ENCODE measurements around the gene LZTFL1. TPM values are rescaled to one million over a fixed set of nuclear protein-coding genes. Genes with fewer than 3 reads are reported as not detected.

Gene LZTFL1
- total RNA-seq, 4 donors from 2014 or later = 12.6 to 30.9 (median 23.3) TPM

- H3K9me3 ChIP-seq = no peaks in the 10 kb centered on the region
- H3K36me3 ChIP-seq = no peaks in the 10 kb centered on the region
- no peak overlapping the region for H3K27ac ChIP-seq
- no peak for ATAC-seq
- TF ChIP-seq CTCF (IDR thresholded peaks at IDR 0.05) (no peak), EP300 (IDR thresholded peaks at IDR 0.05) (no peak), POLR2AphosphoS5 (IDR thresholded peaks at IDR 0.05) (no peak), POLR2A (IDR thresholded peaks at IDR 0.05) (no peak)
- WGBS, 2 donors (ENCODE audit: low coverage in 1 of 2) = 87% methylated on average over 6 of the region's 8 CpGs; no CpG with 5 or more reads in 1 of the 2 donors
- no peak overlapping the region for H3K4me3 ChIP-seq
- H3K27me3 ChIP-seq = peaks cover 3% of the 10 kb centered on the region
- H3K4me1 ChIP-seq = no peaks in the 10 kb centered on the region
These were observed 64.7 kb downstream of the LZTFL1 start for GRCh38 chr3:45777111-45777745.

GRCh38 chr3:45776611-45777010, 65.3 kb downstream of the LZTFL1 start:
- Histone ChIP-seq H3K36me3 (no peaks in the 10 kb centered on the region), H3K27me3 (peaks cover 3% of the 10 kb centered on the region), H3K9me3 (no peaks in the 10 kb centered on the region), H3K4me1 (no peaks in the 10 kb centered on the region), H3K4me3 (no peak overlapping the region), H3K27ac (no peak overlapping the region)
- 59 to 60% methylated on average over 1 to 8 of the region's 8 CpGs for WGBS, 2 donors (ENCODE audit: low coverage in 1 of 2)
- ATAC-seq = no peak
- TF ChIP-seq POLR2AphosphoS5 (IDR thresholded peaks at IDR 0.05) = no peak
- TF ChIP-seq EP300 (IDR thresholded peaks at IDR 0.05) = no peak
- no peak for TF ChIP-seq CTCF (IDR thresholded peaks at IDR 0.05)
- no peak for TF ChIP-seq POLR2A (IDR thresholded peaks at IDR 0.05)

GRCh38 chr3:45776301-45776595, 65.7 kb downstream of the LZTFL1 start:
- no peak overlapping the region for H3K4me3 ChIP-seq
- no peak for ATAC-seq
- no peaks in the 10 kb centered on the region for H3K36me3 ChIP-seq
- H3K27me3 ChIP-seq = peaks cover 3% of the 10 kb centered on the region
- no peaks in the 10 kb centered on the region for H3K9me3 ChIP-seq
- H3K4me1 ChIP-seq = no peaks in the 10 kb centered on the region
- TF ChIP-seq POLR2A (IDR thresholded peaks at IDR 0.05) (no peak), CTCF (IDR thresholded peaks at IDR 0.05) (no peak), POLR2AphosphoS5 (IDR thresholded peaks at IDR 0.05) (no peak), EP300 (IDR thresholded peaks at IDR 0.05) (no peak)
- no peak overlapping the region for H3K27ac ChIP-seq
- WGBS, 2 donors (ENCODE audit: low coverage in 1 of 2) = 53% methylated on average over 2 of the region's 3 CpGs; no CpG with 5 or more reads in 1 of the 2 donors

GRCh38 chr3:45775571-45776300, 66.2 kb downstream of the LZTFL1 start:
- peaks cover 3% of the 10 kb centered on the region for H3K27me3 ChIP-seq
- no peak for ATAC-seq
- H3K36me3 ChIP-seq = no peaks in the 10 kb centered on the region
- TF ChIP-seq POLR2A (IDR thresholded peaks at IDR 0.05) = no peak
- TF ChIP-seq CTCF (IDR thresholded peaks at IDR 0.05) = no peak
- no peak for TF ChIP-seq POLR2AphosphoS5 (IDR thresholded peaks at IDR 0.05)
- TF ChIP-seq EP300 (IDR thresholded peaks at IDR 0.05) = no peak
- 71 to 100% methylated on average over 1 to 4 of the region's 17 CpGs for WGBS, 2 donors (ENCODE audit: low coverage in 1 of 2)
- H3K4me3 ChIP-seq = no peak overlapping the region
- H3K27ac ChIP-seq = no peak overlapping the region
- no peaks in the 10 kb centered on the region for H3K4me1 ChIP-seq
- H3K9me3 ChIP-seq = no peaks in the 10 kb centered on the region

Measured in gastroesophageal sphincter (tissue), 4 donors.